Measurements from ENCODE around the gene RASSF6. TPM values are rescaled to one million over a fixed set of nuclear protein-coding genes. Genes with fewer than 3 reads are reported as not detected.

RASSF6 gene
- total RNA-seq, 1 experiment from 2014 or later, result 0.22 TPM

- H3K9me3 ChIP-seq (ENCODE audit: control insufficient read depth, low read depth, low read length), result no peaks in the 10 kb centered on the region
Measured at GRCh38 chr4:73603854-73604584, 16.2 kb downstream of the RASSF6 start.

More at GRCh38 chr4:73603854-73604584, 16.2 kb downstream of the RASSF6 start:
- no peak overlapping the region for H3K56ac ChIP-seq (ENCODE audit: insufficient read length, low read depth, low read length)
- DNase-seq, result no peak
- no peak overlapping the region for H4K5ac ChIP-seq (ENCODE audit: insufficient read length, low read depth, low read length)
- H4K91ac ChIP-seq (ENCODE audit: insufficient read length, low read depth, low read length), result no peak overlapping the region
- H3K18ac ChIP-seq (ENCODE audit: insufficient read length, low read depth, low read length), result no peak overlapping the region
- H2BK20ac ChIP-seq (ENCODE audit: low read depth, low read length, poor library complexity, severe bottlenecking), result no peak overlapping the region
- no peak overlapping the region for H4K8ac ChIP-seq (replicated peaks; ENCODE audit: insufficient read length, low read depth, low read length)
- H3K23me2 ChIP-seq (ENCODE audit: insufficient read length, low read depth, low read length, poor library complexity, severe bottlenecking), result no peaks in the 10 kb centered on the region
- H2AK5ac ChIP-seq (ENCODE audit: insufficient read length, low read length), result no peak overlapping the region
- H3K27me3 ChIP-seq (ENCODE audit: insufficient read depth, low read length), result no peaks in the 10 kb centered on the region
- no peaks in the 10 kb centered on the region for H3K36me3 Mint-ChIP-seq (ENCODE audit: insufficient read depth in 1 of 3, low read depth in 3 of 3)
- peaks cover 2% of the 10 kb centered on the region; the same call in 1 of the 2 replicates for H3K4me1 ChIP-seq (ENCODE audit: insufficient read depth, low read length)
- H3K27ac Mint-ChIP-seq, result no peak overlapping the region; a peak in 1 of 7 replicates
- no peak overlapping the region for H3K14ac ChIP-seq (ENCODE audit: insufficient read depth, low read length)
- no peak overlapping the region for H2BK15ac ChIP-seq (ENCODE audit: low read depth, low read length)
- H3T11ph ChIP-seq (ENCODE audit: low read length), result no peak overlapping the region
- no peak overlapping the region for H2BK120ac ChIP-seq (ENCODE audit: low read depth, low read length, poor library complexity, severe bottlenecking)
- no peak overlapping the region for H3K9ac ChIP-seq (ENCODE audit: extremely low read depth, insufficient read length, low read length)
- no peak for TF ChIP-seq CTCF (conservative IDR thresholded peaks at IDR 0.05)
- no peak overlapping the region for H3K27ac ChIP-seq (ENCODE audit: insufficient read length, low read depth, low read length)
- no peaks in the 10 kb centered on the region for H3K27me3 Mint-ChIP-seq (ENCODE audit: low read depth)
- no peak overlapping the region for H2BK5ac ChIP-seq (ENCODE audit: insufficient read length, low read length)
- H2AFZ ChIP-seq (ENCODE audit: low read length), result no peak overlapping the region
- no peak overlapping the region for H3K4me2 ChIP-seq (ENCODE audit: insufficient read depth, insufficient read length, low read length)
- H4K20me1 ChIP-seq (ENCODE audit: control insufficient read depth, insufficient read depth, insufficient read length), result no peaks in the 10 kb centered on the region
- H3K9me3 Mint-ChIP-seq, result no peaks in the 10 kb centered on the region; a peak in 1 of 5 replicates
- H3K4ac ChIP-seq (ENCODE audit: low read depth, low read length), result no peak overlapping the region
- WGBS (ENCODE audit: extremely low coverage, insufficient read length, low lambda C conversion rate), result no CpG with 5 or more reads among the region's 12 CpGs
- H3K4me1 Mint-ChIP-seq, result peaks cover 16 to 17% of the 10 kb centered on the region in 2 experiments
- no peak overlapping the region for H3K23ac ChIP-seq (ENCODE audit: insufficient read length, low read depth, low read length)
- H2BK12ac ChIP-seq (ENCODE audit: insufficient read length, low read depth, low read length), result no peak overlapping the region
- no peak overlapping the region for H3K4me3 Mint-ChIP-seq
- H3K79me2 ChIP-seq (ENCODE audit: insufficient read depth, low read length), result no peaks in the 10 kb centered on the region
- H3K79me1 ChIP-seq (ENCODE audit: insufficient read depth, low read depth, low read length, poor library complexity, severe bottlenecking), result no peaks in the 10 kb centered on the region
